HepG2 (cell line): Measurements from ENCODE around the gene SOX12. TPM values are rescaled to one million over a fixed set of nuclear protein-coding genes. Genes with fewer than 3 reads are reported as not detected.
A peak's percentile ranks its signal among the peaks of the same experiment; 100 is the strongest.

Experiments
- ATRX ChIP-seq: sonication (generic); formaldehyde crosslinking; IDR thresholded peaks from 2 replicates; pipeline ENCODE4 v1.4.0; 2020; ENCODE audit warnings: missing genetic modification reagents, borderline replicate concordance
- CEBPB ChIP-seq: IDR thresholded peaks from 2 replicates; pipeline ENCODE4 v1.6.1; 2011; ENCODE audit warnings: low read depth, low read length, improper control_type of control experiment, borderline replicate concordance
- CHD2 ChIP-seq: IDR thresholded peaks from 2 replicates; pipeline ENCODE4 v1.6.1; 2011; ENCODE audit warnings: low read depth, low read length, improper control_type of control experiment
- CREB3 ChIP-seq: sonication (generic); formaldehyde crosslinking; IDR thresholded peaks from 2 replicates; pipeline ENCODE4 v1.5.0; 2020; ENCODE audit warnings: missing genetic modification reagents
- NFE2L2 ChIP-seq: fragments of 150-350 bp; IDR thresholded peaks from 2 replicates; pipeline ENCODE4 v1.6.1; 2014; ENCODE audit warnings: low read length
- PLRG1 ChIP-seq: fragments of 450-650 bp; conservative IDR thresholded peaks from 2 replicates; pipeline ENCODE4 v1.6.1; 2016
- POLR2AphosphoS5 ChIP-seq: IDR thresholded peaks from 2 replicates; pipeline ENCODE4 v1.6.1; 2012; ENCODE audit warnings: low read depth, low read length
- SCMH1 ChIP-seq: sonication (generic); formaldehyde crosslinking; IDR thresholded peaks from 2 replicates; pipeline ENCODE4 v1.9.0; 2021; ENCODE audit warnings: missing genetic modification reagents, mild to moderate bottlenecking, borderline replicate concordance
- ZBTB21 ChIP-seq: sonication (generic); formaldehyde crosslinking; IDR thresholded peaks from 2 replicates; pipeline ENCODE4 v1.4.0; 2020; ENCODE audit warnings: missing genetic modification reagents
- ZNF280B ChIP-seq: sonication (generic); formaldehyde crosslinking; IDR thresholded peaks from 2 replicates; pipeline ENCODE4 v1.5.0; 2020; ENCODE audit warnings: missing genetic modification reagents, mild to moderate bottlenecking, borderline replicate concordance
- ZNF362 ChIP-seq: sonication (generic); formaldehyde crosslinking; IDR thresholded peaks from 2 replicates; pipeline ENCODE4 v1.4.0; 2020; ENCODE audit warnings: missing genetic modification reagents, mild to moderate bottlenecking, borderline replicate concordance
- ZNF431 ChIP-seq: sonication (generic); formaldehyde crosslinking; IDR thresholded peaks from 2 replicates; pipeline ENCODE4 v1.9.0; 2022; ENCODE audit warnings: missing genetic modification reagents, low read depth, mild to moderate bottlenecking, borderline replicate concordance
- ZNF569 ChIP-seq: sonication (generic); formaldehyde crosslinking; IDR thresholded peaks from 2 replicates; pipeline ENCODE4 v1.5.0; 2020; ENCODE audit warnings: mild to moderate bottlenecking, missing genetic modification reagents, moderate library complexity, borderline replicate concordance
- ZNF687 ChIP-seq: sonication (generic); formaldehyde crosslinking; IDR thresholded peaks from 2 replicates; pipeline ENCODE4 v1.5.1; 2020; ENCODE audit warnings: mild to moderate bottlenecking, missing genetic modification reagents, moderate library complexity
- ZZZ3 ChIP-seq: sonication (generic); formaldehyde crosslinking; IDR thresholded peaks from 2 replicates; pipeline ENCODE4 v1.4.0; 2020; ENCODE audit warnings: missing genetic modification reagents, mild to moderate bottlenecking, borderline replicate concordance
- polyA plus RNA-seq, 8 experiments: library from polyadenylated mRNA; depleted of rRNA in 3 of 8; stranded (reverse) in 7 of 8; unstranded in 1 of 8; fragments of >200 nt; fragmentation: Illumina TruSeq in 4 of 8; extraction: Trizol in 4 of 8; gene quantifications; 2 replicates each; pipeline versions ENCODE4 v1.2.1 to v1.2.3, GENCODE V29; 2011 to 2016; ENCODE audit warnings: low read depth in 4 of 8, missing spikeins in 1 of 8, mixed read lengths in 1 of 8; ENCODE audit not compliant: insufficient read depth in 1 of 8
- total RNA-seq, 5 experiments: library from RNA; depleted of rRNA; stranded (reverse); fragments of >200 nt; fragmentation: Illumina TruSeq; extraction: Trizol; gene quantifications; 2 replicates each; pipeline ENCODE4 v1.2.3, GENCODE V29; 2016; ENCODE audit warnings: low read depth in 1 of 5

Gene SOX12
- total and polyA plus RNA-seq, 2 of the 13 experiments (the other 11 are each of a cell fraction or from before 2014, with no cell fraction given) = 10.0 to 18.7 TPM

- TF ChIP-seq ZNF687 (no peak), ZZZ3 (CRISPR knock-in tag) (no peak), ZBTB21 (CRISPR knock-in tag) (no peak), ZNF280B (CRISPR knock-in tag) (no peak), ZNF362 (CRISPR knock-in tag) (no peak; the same call in 1 of the 2 replicates), ZNF431 (CRISPR knock-in tag) (no peak), CHD2 (no peak), ZNF569 (CRISPR knock-in tag) (no peak), SCMH1 (CRISPR knock-in tag) (no peak), POLR2AphosphoS5 (no peak), PLRG1 (no peak), NFE2L2 (no peak), CREB3 (no peak), CEBPB (peak; percentile 91), ATRX (CRISPR knock-in tag) (no peak)
Observed at GRCh38 chr20:368915-369314, 43.6 kb downstream of the SOX12 start (continued).
